GM23248 (cell line): ENCODE data around the gene SEC14L1. TPM values are rescaled to one million over a fixed set of nuclear protein-coding genes. Genes with fewer than 3 reads are reported as not detected.

Experiments
- DNase-seq: peaks from one replicate; pipeline ENCODE4 v3.0.0-alpha.2; 2015
- H2AFZ ChIP-seq: fragments of 200-600 bp; sonication (generic); 2 replicates; pipeline ENCODE4 v1.6.1; 2016; ENCODE audit warnings: antibody characterized with exemption
- H3F3A ChIP-seq: fragments of 200-600 bp; sonication (generic); 2 replicates; pipeline ENCODE4 v1.6.1; 2016; ENCODE audit warnings: mild to moderate bottlenecking, antibody characterized with exemption, mixed run types; ENCODE audit not compliant: insufficient read depth
- H3K27ac ChIP-seq: fragments of 200-600 bp; sonication (generic); 2 replicates; pipeline ENCODE4 v1.5.1; 2016; ENCODE audit warnings: mild to moderate bottlenecking
- H3K27me3 ChIP-seq: fragments of 200-600 bp; sonication (generic); replicated peaks from 2 replicates; pipeline ENCODE4 v1.6.1; 2016; ENCODE audit warnings: mild to moderate bottlenecking; ENCODE audit not compliant: insufficient read depth
- H3K36me3 ChIP-seq: fragments of 200-600 bp; sonication (generic); 2 replicates; pipeline ENCODE4 v1.6.1; 2016; ENCODE audit warnings: low read depth, mild to moderate bottlenecking
- H3K4me1 ChIP-seq: fragments of 200-600 bp; sonication (generic); 2 replicates; pipeline ENCODE4 v1.6.1; 2016; ENCODE audit warnings: mild to moderate bottlenecking; ENCODE audit not compliant: insufficient read depth
- H3K4me2 ChIP-seq: fragments of 200-600 bp; sonication (generic); one replicate; pipeline ENCODE4 v1.6.1; 2016; ENCODE audit warnings: mild to moderate bottlenecking; ENCODE audit not compliant: unreplicated experiment
- H3K4me3 ChIP-seq: fragments of 200-600 bp; sonication (generic); 2 replicates; pipeline ENCODE4 v1.5.1; 2016; ENCODE audit warnings: mild to moderate bottlenecking
- H3K79me2 ChIP-seq: fragments of 200-600 bp; sonication (generic); 2 replicates; pipeline ENCODE4 v1.6.1; 2016; ENCODE audit warnings: mild to moderate bottlenecking; ENCODE audit not compliant: insufficient read depth
- H3K9ac ChIP-seq: fragments of 200-600 bp; sonication (generic); 2 replicates; pipeline ENCODE4 v1.6.1; 2016; ENCODE audit warnings: mild to moderate bottlenecking
- H3K9me2 ChIP-seq: fragments of 200-600 bp; sonication (generic); 2 replicates; pipeline ENCODE4 v1.6.1; 2016; ENCODE audit warnings: mixed run types, mild to moderate bottlenecking, moderate library complexity; ENCODE audit not compliant: insufficient read depth
- H3K9me3 ChIP-seq: fragments of 200-600 bp; sonication (generic); one replicate; pipeline ENCODE4 v1.6.1; 2017; ENCODE audit warnings: low read depth
- H4K20me1 ChIP-seq: fragments of 200-600 bp; sonication (generic); 2 replicates; pipeline ENCODE4 v1.6.0; 2016; ENCODE audit not compliant: insufficient read depth
- EZH2 ChIP-seq: fragments of 200-600 bp; sonication (generic); IDR thresholded peaks from 2 replicates; pipeline ENCODE4 v1.6.1; 2018; ENCODE audit warnings: antibody characterized with exemption, mild to moderate bottlenecking; ENCODE audit not compliant: insufficient read depth, poor library complexity, severe bottlenecking
- EZH2phosphoT487 ChIP-seq: fragments of 200-600 bp; sonication (generic); IDR thresholded peaks from 2 replicates; pipeline ENCODE4 v1.6.1; 2018; ENCODE audit warnings: antibody characterized with exemption, moderate library complexity, mild to moderate bottlenecking, low read depth; ENCODE audit not compliant: insufficient read depth
- WGBS, 2 experiments: methylation state at CpG; one replicate each; pipeline ENCODE4 v1.1.6; 2015 to 2017; ENCODE audit warnings: low lambda C conversion rate in 2 of 2, low coverage in 1 of 2; ENCODE audit errors: missing lambda C conversion rate in 2 of 2; 5-methylcytosine and 5-hydroxymethylcytosine counted together
- in situ Hi-C: fragments of 300-500 bp; cut with MboI; formaldehyde crosslinking; loops from 2 replicates; pipeline ENCODE4 v1.15.0; 2020
- polyA plus RNA-seq: library from polyadenylated mRNA; unstranded; fragments of >200 nt; fragmentation: Nextera tagmentation; extraction: Ambion mirVana; gene quantifications from 2 replicates; pipeline ENCODE4 v1.2.1, GENCODE V29; 2016
- total RNA-seq: library from RNA; depleted of rRNA; stranded (reverse); fragments of >200 nt; shearing (Covaris generic); gene quantifications from 2 replicates; pipeline ENCODE4 v1.2.3, GENCODE V29; 2014

Gene SEC14L1
- total and polyA plus RNA-seq, 2 experiments from 2014 or later, result 24.4 to 26.8 TPM

DNA sequence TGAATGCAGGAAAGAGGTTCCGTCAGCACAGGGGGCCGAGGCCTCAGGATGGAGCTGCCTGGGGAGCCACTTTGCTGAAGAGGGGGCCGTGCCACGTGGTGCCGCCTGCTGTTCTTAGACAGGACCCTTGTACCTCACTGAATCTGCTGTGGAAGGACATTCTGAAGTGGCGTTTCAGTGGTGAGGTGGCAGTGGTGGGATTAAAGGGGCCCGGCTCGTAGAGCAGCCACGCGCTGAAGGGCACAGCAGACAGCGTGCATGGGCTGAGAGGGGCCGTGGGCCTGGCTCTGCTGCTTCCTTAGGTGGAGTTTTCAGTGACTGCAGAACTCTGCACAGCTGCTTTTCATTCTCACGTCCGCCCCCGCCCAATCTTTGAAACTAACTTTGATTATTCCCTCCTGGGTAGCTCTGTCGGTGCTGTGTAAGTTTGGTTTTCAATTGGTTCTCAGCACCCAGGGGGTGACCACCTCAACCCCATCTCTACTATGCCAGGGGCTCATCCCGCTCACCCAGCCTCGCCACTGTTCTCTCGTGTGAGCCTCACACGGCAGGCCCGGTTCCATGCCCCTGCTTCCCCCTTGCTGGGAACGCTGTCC lies 70.3 kb downstream of the SEC14L1 start:
- H3K9me2 ChIP-seq, result no peaks in the 10 kb centered on the region
- in situ Hi-C loops, result no loop called here
- H3K9me3 ChIP-seq, result no peaks in the 10 kb centered on the region
- no peak for DNase-seq
- TF ChIP-seq EZH2phosphoT487 (no peak), EZH2 (no peak)
- no peak overlapping the region for H3K4me3 ChIP-seq
- 0 out of 2 replicates have a peak, but pooled peaks cover 13% of the 10 kb centered on the region for H3F3A ChIP-seq
- H3K79me2 ChIP-seq, result no peaks in the 10 kb centered on the region
- H3K27ac ChIP-seq, result no peak overlapping the region
- H3K36me3 ChIP-seq, result peaks cover 25% of the 10 kb centered on the region; the same call in 1 of the 2 replicates
- no peaks in the 10 kb centered on the region for H3K27me3 ChIP-seq
- peaks cover 15% of the 10 kb centered on the region for H3K4me1 ChIP-seq
- WGBS, 2 experiments, result 60 to 61% methylated on average over 21 to 22 of the region's 22 CpGs
- H4K20me1 ChIP-seq, result no peaks in the 10 kb centered on the region
- no peak overlapping the region for H3K4me2 ChIP-seq
- no peak overlapping the region for H3K9ac ChIP-seq
- no peak overlapping the region for H2AFZ ChIP-seq

DNA sequence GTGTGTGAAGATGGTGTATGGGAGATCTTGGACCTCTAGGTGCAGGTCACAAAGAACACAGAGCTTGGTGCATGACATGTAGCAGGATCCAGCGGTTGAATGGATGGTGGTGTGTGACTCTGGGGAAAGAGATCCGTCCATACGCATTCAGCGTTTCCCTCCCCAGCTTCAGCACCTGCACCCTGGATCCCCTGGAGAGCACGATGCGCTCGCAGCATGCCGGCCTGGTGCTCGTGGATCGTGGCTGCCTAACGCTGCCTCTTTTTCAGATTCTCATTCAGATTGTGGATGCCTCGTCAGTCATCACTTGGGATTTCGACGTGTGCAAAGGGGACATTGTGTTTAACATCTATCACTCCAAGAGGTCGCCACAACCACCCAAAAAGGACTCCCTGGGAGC lies 70.9 kb downstream of the SEC14L1 start:
- no peak overlapping the region for H3K9ac ChIP-seq
- H3K79me2 ChIP-seq, result no peaks in the 10 kb centered on the region
- H3K27me3 ChIP-seq, result no peaks in the 10 kb centered on the region
- no peaks in the 10 kb centered on the region for H3K9me2 ChIP-seq
- H3K9me3 ChIP-seq, result no peaks in the 10 kb centered on the region
- no peak overlapping the region for H2AFZ ChIP-seq
- H3F3A ChIP-seq, result 0 out of 2 replicates have a peak, but pooled peaks cover 11% of the 10 kb centered on the region
- H3K4me2 ChIP-seq, result no peak overlapping the region
- H3K27ac ChIP-seq, result no peak overlapping the region
- TF ChIP-seq EZH2 (no peak), EZH2phosphoT487 (no peak)
- no peaks in the 10 kb centered on the region for H4K20me1 ChIP-seq
- no peak overlapping the region for H3K4me3 ChIP-seq
- H3K36me3 ChIP-seq, result peaks cover 26% of the 10 kb centered on the region
- no peak for DNase-seq
- H3K4me1 ChIP-seq, result peaks cover 15% of the 10 kb centered on the region
- WGBS, 2 experiments, result 88 to 94% methylated on average over 15 of the region's 15 CpGs
- in situ Hi-C loops, result no loop called here

DNA sequence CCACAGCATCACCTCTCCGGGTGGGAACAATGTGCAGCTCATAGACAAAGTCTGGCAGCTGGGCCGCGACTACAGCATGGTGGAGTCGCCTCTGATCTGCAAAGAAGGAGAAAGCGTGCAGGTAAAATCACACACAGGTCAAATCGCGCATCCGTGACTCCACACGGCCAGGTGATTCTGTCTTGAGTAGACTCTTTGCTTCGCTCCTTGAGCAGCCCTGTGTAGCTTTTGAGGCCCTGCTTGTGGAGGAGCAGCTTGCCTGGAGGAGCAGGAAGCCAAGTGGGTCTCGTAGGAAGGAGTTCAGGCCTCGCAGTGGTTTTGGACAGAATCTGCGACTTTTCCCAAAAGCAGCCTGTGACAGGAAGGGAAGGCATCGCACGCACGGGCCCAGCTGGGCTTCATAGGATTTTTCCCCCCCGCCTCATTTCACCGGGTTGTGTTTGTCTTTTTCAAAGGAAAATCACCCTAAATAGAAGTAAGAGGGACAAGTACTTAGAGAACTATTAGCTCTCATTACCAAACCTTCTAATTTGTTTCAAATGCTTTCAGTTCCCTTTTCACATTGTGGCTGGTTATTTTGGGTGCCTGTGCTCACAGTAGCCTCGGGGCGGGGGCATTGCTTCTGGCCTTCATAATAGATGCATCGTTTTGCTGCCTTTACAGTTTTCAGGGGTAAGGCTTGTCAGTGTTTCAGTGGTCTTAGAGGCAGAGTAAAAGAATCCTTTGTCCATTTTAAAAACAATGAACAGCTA lies 71.5 kb downstream of the SEC14L1 start:
- TF ChIP-seq EZH2phosphoT487, result no peak
- TF ChIP-seq EZH2, result no peak
- H3K9me3 ChIP-seq, result no peaks in the 10 kb centered on the region
- 93% methylated on average over 21 of the region's 21 CpGs for WGBS, 2 experiments
- no peaks in the 10 kb centered on the region for H3K27me3 ChIP-seq
- DNase-seq, result no peak
- no peaks in the 10 kb centered on the region for H3K9me2 ChIP-seq
- H3K4me1 ChIP-seq, result peaks cover 15% of the 10 kb centered on the region
- no peaks in the 10 kb centered on the region for H3K79me2 ChIP-seq
- no peak overlapping the region for H3K27ac ChIP-seq
- no peak overlapping the region for H2AFZ ChIP-seq
- in situ Hi-C loops, result no loop called here
- 0 out of 2 replicates have a peak, but pooled peaks cover 8% of the 10 kb centered on the region for H3F3A ChIP-seq
- no peak overlapping the region for H3K9ac ChIP-seq
- H4K20me1 ChIP-seq, result no peaks in the 10 kb centered on the region
- peaks cover 32% of the 10 kb centered on the region for H3K36me3 ChIP-seq
- H3K4me3 ChIP-seq, result no peak overlapping the region
- H3K4me2 ChIP-seq, result no peak overlapping the region

DNA sequence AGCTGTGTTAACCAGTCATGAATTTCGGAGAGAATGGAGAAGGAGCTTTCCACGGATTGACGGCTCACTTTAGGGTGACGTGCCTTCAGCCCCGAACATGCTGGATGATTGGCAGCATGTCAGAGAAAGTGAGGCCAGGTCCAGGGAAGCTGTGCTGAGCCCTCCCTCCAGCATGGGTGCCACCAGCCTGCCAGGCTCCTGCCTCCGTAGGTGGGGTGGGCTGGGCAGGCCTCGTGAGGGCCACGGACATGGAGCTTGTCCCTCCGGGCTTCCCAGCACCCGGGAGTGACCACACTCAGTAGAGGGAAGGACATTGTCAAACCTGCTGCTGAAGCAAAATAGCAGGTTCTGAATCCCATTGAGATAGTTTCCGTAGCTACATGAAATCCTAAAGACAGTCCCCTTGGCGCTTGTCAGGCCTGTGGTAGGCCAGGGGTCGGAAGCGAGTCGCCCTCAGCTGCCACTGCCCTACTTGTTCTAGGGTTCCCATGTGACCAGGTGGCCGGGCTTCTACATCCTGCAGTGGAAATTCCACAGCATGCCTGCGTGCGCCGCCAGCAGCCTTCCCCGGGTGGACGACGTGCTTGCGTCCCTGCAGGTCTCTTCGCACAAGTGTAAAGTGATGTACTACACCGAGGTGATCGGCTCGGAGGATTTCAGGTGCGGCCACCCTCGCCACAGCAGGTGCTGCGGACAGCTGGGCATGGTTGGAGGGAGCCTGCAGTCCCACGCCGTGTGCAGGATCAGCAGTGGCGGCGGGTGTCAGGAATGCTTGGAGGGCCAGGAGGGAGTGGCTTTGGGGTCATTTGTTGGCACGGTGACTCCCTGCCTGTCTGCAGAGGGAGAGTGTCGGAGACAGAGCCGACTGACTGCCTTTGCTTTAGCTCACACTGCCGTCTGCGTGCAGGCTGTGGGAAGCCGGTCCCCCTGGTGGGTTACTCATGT lies 72.3 kb downstream of the SEC14L1 start:
- no peak overlapping the region for H3K27ac ChIP-seq
- WGBS, 2 experiments, result 91% methylated on average over 39 to 40 of the region's 40 CpGs
- DNase-seq, result no peak
- H3K27me3 ChIP-seq, result no peaks in the 10 kb centered on the region
- peaks cover 30% of the 10 kb centered on the region for H3K36me3 ChIP-seq
- peaks cover 9% of the 10 kb centered on the region for H3K4me1 ChIP-seq
- no peak overlapping the region for H3K4me3 ChIP-seq
- 0 out of 2 replicates have a peak, but pooled peaks cover 2% of the 10 kb centered on the region for H3F3A ChIP-seq
- no peak overlapping the region for H3K4me2 ChIP-seq
- TF ChIP-seq EZH2phosphoT487 (no peak), EZH2 (no peak)
- no peaks in the 10 kb centered on the region for H3K9me2 ChIP-seq
- H3K9me3 ChIP-seq, result no peaks in the 10 kb centered on the region
- H3K79me2 ChIP-seq, result no peaks in the 10 kb centered on the region
- no peak overlapping the region for H3K9ac ChIP-seq
- in situ Hi-C loops, result no loop called here
- no peak overlapping the region for H2AFZ ChIP-seq
- no peaks in the 10 kb centered on the region for H4K20me1 ChIP-seq
